DND-41 (cell line): ENCODE measurements around the gene FBXL15.
"Not testable (repeated sequence)": the region's sequence is repeated elsewhere in the genome, so short reads cannot be mapped to it uniquely, and the experiment has no call there.

Source experiments
- ATAC-seq: fragments of 200-7000 bp; cut with Tn5 transposase; 3 replicates; pipeline ENCODE4 v1.9.1; 2021; ENCODE audit warnings: low read depth; ENCODE audit not compliant: insufficient read depth
- DNase-seq: peaks from one replicate; pipeline ENCODE4 v3.0.0-alpha.2; 2020
- H2AFZ ChIP-seq: 2 replicates; pipeline ENCODE4 v1.6.0; 2012; ENCODE audit warnings: low read depth, low read length
- H3K27ac ChIP-seq: 2 replicates; pipeline ENCODE4 v1.5.1; 2012; ENCODE audit warnings: low read length, inconsistent platforms
- H3K27me3 ChIP-seq: fragments of 200-600 bp; sonication (generic); 2 replicates; pipeline ENCODE4 v1.6.0; 2012; ENCODE audit warnings: low read length, mild to moderate bottlenecking, inconsistent platforms; ENCODE audit not compliant: insufficient read depth, poor library complexity
- H3K36me3 ChIP-seq: 2 replicates; pipeline ENCODE4 v1.5.1; 2012; ENCODE audit warnings: low read length, inconsistent platforms; ENCODE audit not compliant: insufficient read depth
- H3K4me1 ChIP-seq: 2 replicates; pipeline ENCODE4 v1.5.1; 2012; ENCODE audit warnings: mild to moderate bottlenecking, low read length; ENCODE audit not compliant: insufficient read depth
- H3K4me2 ChIP-seq: 2 replicates; pipeline ENCODE4 v1.6.0; 2012; ENCODE audit warnings: mild to moderate bottlenecking, moderate library complexity, low read length, inconsistent platforms; ENCODE audit not compliant: insufficient read depth
- H3K4me3 ChIP-seq, 2 experiments: fragments of 200-600 bp in 1 of 2; shearing (Covaris generic) in 1 of 2; 2 replicates each; pipeline ENCODE4 v1.5.1; 2012 to 2016; ENCODE audit warnings: inconsistent platforms in 2 of 2, low read length in 2 of 2, mild to moderate bottlenecking in 2 of 2, low read depth in 1 of 2, moderate library complexity in 1 of 2
- H3K79me2 ChIP-seq: 2 replicates; pipeline ENCODE4 v1.6.0; 2012; ENCODE audit warnings: low read length, inconsistent platforms; ENCODE audit not compliant: insufficient read depth
- H3K9ac ChIP-seq: 2 replicates; pipeline ENCODE4 v1.6.0; 2012; ENCODE audit warnings: low read depth, mild to moderate bottlenecking, inconsistent platforms, low read length, moderate library complexity
- H3K9me3 ChIP-seq: 2 replicates; pipeline ENCODE4 v1.5.1; 2012; ENCODE audit warnings: low read length, moderate library complexity, mild to moderate bottlenecking, inconsistent platforms; ENCODE audit not compliant: insufficient read depth, severe bottlenecking
- H4K20me1 ChIP-seq: 2 replicates; pipeline ENCODE4 v1.6.0; 2012; ENCODE audit warnings: low read length; ENCODE audit not compliant: insufficient read depth
- CTCF ChIP-seq: IDR thresholded peaks from 2 replicates; pipeline ENCODE4 v1.5.1; 2012; ENCODE audit warnings: borderline replicate concordance, low read length, moderate library complexity, mild to moderate bottlenecking; ENCODE audit not compliant: poor library complexity, severe bottlenecking; ENCODE audit errors: extremely low read depth
- EZH2 ChIP-seq: IDR thresholded peaks from 3 replicates; pipeline ENCODE4 v1.6.1; 2012; ENCODE audit warnings: borderline replicate concordance, low read depth, mild to moderate bottlenecking, moderate library complexity, low read length, inconsistent platforms; ENCODE audit not compliant: severe bottlenecking

The FBXL15 gene

GRCh38 chr10:102452672-102453340 is 32.2 kb downstream of the FBXL15 start:
- no peak for TF ChIP-seq CTCF
- TF ChIP-seq EZH2: no peak
- Histone ChIP-seq H3K4me1 (peaks cover 28% of the 10 kb centered on the region), H4K20me1 (0 out of 2 replicates have a peak, but pooled peaks cover 4% of the 10 kb centered on the region), H3K27me3 (no peaks in the 10 kb centered on the region), H3K9ac (no peak overlapping the region), H3K4me3 (no peak overlapping the region), H3K79me2 (peaks cover 19% of the 10 kb centered on the region), H3K36me3 (peaks cover 12% of the 10 kb centered on the region), H2AFZ (no peak overlapping the region), H3K9me3 (no peaks in the 10 kb centered on the region), H3K27ac (no peak overlapping the region), H3K4me2 (no peak overlapping the region)
- no peak for DNase-seq
- no peak for ATAC-seq

- H3K4me2 ChIP-seq: no peak overlapping the region
These were observed 32.9 kb downstream of the FBXL15 start for GRCh38 chr10:102453502-102453901.

GRCh38 chr10:102454662-102455487 is 34.2 kb downstream of the FBXL15 start:
- not testable (repeated sequence) for H3K27ac ChIP-seq
- H3K36me3 ChIP-seq: peaks cover 12% of the 10 kb centered on the region

More at GRCh38 chr10:102453502-102453901, 32.9 kb downstream of the FBXL15 start:
- no peak for TF ChIP-seq EZH2
- no peak for TF ChIP-seq CTCF
- no peak for ATAC-seq
- no peak overlapping the region for H3K9ac ChIP-seq
- no peak overlapping the region for H2AFZ ChIP-seq
- DNase-seq: no peak
- H3K4me3 ChIP-seq: no peak overlapping the region
- peaks cover 28% of the 10 kb centered on the region for H3K4me1 ChIP-seq
- no peaks in the 10 kb centered on the region for H3K27me3 ChIP-seq
- no peak overlapping the region for H3K27ac ChIP-seq
- no peaks in the 10 kb centered on the region for H3K9me3 ChIP-seq
- 0 out of 2 replicates have a peak, but pooled peaks cover 4% of the 10 kb centered on the region for H4K20me1 ChIP-seq
- peaks cover 19% of the 10 kb centered on the region for H3K79me2 ChIP-seq
- peaks cover 12% of the 10 kb centered on the region for H3K36me3 ChIP-seq

GRCh38 chr10:102455893-102456471 is 35.3 kb downstream of the FBXL15 start:
- Histone ChIP-seq H3K4me1 (peaks cover 25% of the 10 kb centered on the region), H3K9ac (no peak overlapping the region), H4K20me1 (0 out of 2 replicates have a peak, but pooled peaks cover 4% of the 10 kb centered on the region), H3K27ac (no peak overlapping the region), H3K79me2 (peaks cover 12% of the 10 kb centered on the region), H3K27me3 (no peaks in the 10 kb centered on the region), H2AFZ (no peak overlapping the region), H3K4me3 (no peak overlapping the region), H3K9me3 (no peaks in the 10 kb centered on the region), H3K4me2 (no peak overlapping the region), H3K36me3 (peaks cover 12% of the 10 kb centered on the region)
- ATAC-seq: no peak
- no peak for DNase-seq
- TF ChIP-seq CTCF: no peak
- TF ChIP-seq EZH2: no peak

More at GRCh38 chr10:102454662-102455487, 34.2 kb downstream of the FBXL15 start:
- not testable (repeated sequence) for H2AFZ ChIP-seq, H3K27me3 ChIP-seq, H3K9ac ChIP-seq, H3K4me3 ChIP-seq, H4K20me1 ChIP-seq, H3K9me3 ChIP-seq, H3K4me2 ChIP-seq, DNase-seq, ATAC-seq
- Histone ChIP-seq H3K4me1 (peaks cover 19% of the 10 kb centered on the region), H3K79me2 (peaks cover 19% of the 10 kb centered on the region)
